ENCODE results near the gene PDE2A. TPM values are rescaled to one million over a fixed set of nuclear protein-coding genes. Genes with fewer than 3 reads are reported as not detected.

The PDE2A gene
- total RNA-seq, 4 donors from 2014 or later: 40.6 to 68.8 (median 47.6) TPM

GRCh38 chr11:72630104-72630852 lies 43.9 kb downstream of the PDE2A start:
- Histone ChIP-seq H3K4me1 (peaks cover 90 to 100% (median 92%) of the 10 kb centered on the region in 4 donors), H3K27ac (replicated peaks in 1 of 4) (peak overlapping the region; percentile 64 to 84 (median 83))
- WGBS: 83% methylated on average over 16 of the region's 16 CpGs

GRCh38 chr11:72629266-72629665 lies 45.0 kb downstream of the PDE2A start:
- peak; percentile 13 to 27 for TF ChIP-seq POLR2AphosphoS5 (IDR thresholded peaks at IDR 0.05)
- TF ChIP-seq EP300 (IDR thresholded peaks at IDR 0.05): no peak
- DNase-seq (ENCODE audit: extremely low spot score): peak; percentile 94
- Histone ChIP-seq H3K27ac (replicated peaks in 1 of 4) (peak overlapping the region; percentile 64 to 84 (median 83)), H3K9me3 (no peaks in the 10 kb centered on the region), H3K27me3 (no peaks in the 10 kb centered on the region), H3K36me3 (peaks cover 0 to 14% (median 0%) of the 10 kb centered on the region in 4 donors), H3K4me3 (no peak overlapping the region), H3K4me1 (peaks cover 92 to 100% (median 96%) of the 10 kb centered on the region in 4 donors)
- intact Hi-C loops (cut with DNase I): no loop called here
- WGBS: 80% methylated on average over 3 of the region's 5 CpGs

More at GRCh38 chr11:72630104-72630852, 43.9 kb downstream of the PDE2A start:
- DNase-seq (ENCODE audit: extremely low spot score): no peak
- Histone ChIP-seq H3K27me3 (no peaks in the 10 kb centered on the region), H3K36me3 (peaks cover 0 to 14% (median 0%) of the 10 kb centered on the region in 4 donors), H3K9me3 (no peaks in the 10 kb centered on the region), H3K4me3 (no peak overlapping the region)
- TF ChIP-seq EP300 (IDR thresholded peaks at IDR 0.05) (no peak), CTCF (IDR thresholded peaks at IDR 0.05) (no peak), POLR2AphosphoS5 (IDR thresholded peaks at IDR 0.05) (no peak), POLR2A (IDR thresholded peaks at IDR 0.05; ENCODE audit: low read depth) (no peak)
- intact Hi-C loops (cut with DNase I): no loop called here

- peaks cover 0 to 14% (median 0%) of the 10 kb centered on the region in 4 donors for H3K36me3 ChIP-seq
- H3K4me1 ChIP-seq: peaks cover 81 to 90% (median 84%) of the 10 kb centered on the region in 4 donors
- WGBS: 93% methylated on average over 6 of the region's 7 CpGs
- peak overlapping the region; percentile 82 to 84 (median 83) for H3K27ac ChIP-seq (replicated peaks in 1 of 4)
- DNase-seq (ENCODE audit: extremely low spot score): no peak
- no peak overlapping the region for H3K4me3 ChIP-seq
- TF ChIP-seq POLR2AphosphoS5 (IDR thresholded peaks at IDR 0.05) (peak in 1 of 2 donors; percentile 21), EP300 (IDR thresholded peaks at IDR 0.05) (no peak)
- intact Hi-C loops (cut with DNase I): no loop called here
- H3K9me3 ChIP-seq: no peaks in the 10 kb centered on the region
- no peaks in the 10 kb centered on the region for H3K27me3 ChIP-seq
Measured at GRCh38 chr11:72627594-72628281, 46.5 kb downstream of the PDE2A start.

- Histone ChIP-seq H3K9me3 (no peaks in the 10 kb centered on the region), H3K36me3 (peaks cover 0 to 12% (median 0%) of the 10 kb centered on the region in 4 donors), H3K27me3 (no peaks in the 10 kb centered on the region), H3K4me3 (no peak overlapping the region), H3K27ac (replicated peaks in 1 of 4) (peak overlapping the region; percentile 82 to 84 (median 83)), H3K4me1 (peaks cover 68 to 77% (median 72%) of the 10 kb centered on the region in 4 donors)
- 85% methylated on average over 11 of the region's 11 CpGs for WGBS
- intact Hi-C loops (cut with DNase I): no loop called here
- TF ChIP-seq CTCF (IDR thresholded peaks at IDR 0.05) (no peak), POLR2A (IDR thresholded peaks at IDR 0.05; ENCODE audit: low read depth) (no peak), POLR2AphosphoS5 (IDR thresholded peaks at IDR 0.05) (no peak), EP300 (IDR thresholded peaks at IDR 0.05) (no peak)
- DNase-seq (ENCODE audit: extremely low spot score): no peak
Measured at GRCh38 chr11:72626414-72626936, 47.7 kb downstream of the PDE2A start.

- Histone ChIP-seq H3K9me3 (no peaks in the 10 kb centered on the region), H3K4me1 (peaks cover 62 to 71% (median 65%) of the 10 kb centered on the region in 4 donors), H3K27ac (replicated peaks in 1 of 4) (peak overlapping the region; percentile 82 to 84 (median 83)), H3K4me3 (no peak overlapping the region), H3K27me3 (no peaks in the 10 kb centered on the region), H3K36me3 (peaks cover 0 to 11% (median 0%) of the 10 kb centered on the region in 4 donors)
- DNase-seq (ENCODE audit: extremely low spot score): no peak
- TF ChIP-seq EP300 (IDR thresholded peaks at IDR 0.05): no peak
- TF ChIP-seq POLR2AphosphoS5 (IDR thresholded peaks at IDR 0.05): peak; percentile 71 to 81
- WGBS: 34% methylated on average over 12 of the region's 20 CpGs
- intact Hi-C loops (cut with DNase I): no loop called here
Measured at GRCh38 chr11:72625691-72626413, 48.4 kb downstream of the PDE2A start.

Measured in esophagus muscularis mucosa (tissue), 4 donors.